MM.1S (cell line): ENCODE measurements around the gene CCL16.

Experiments
- DNase-seq: peaks from one replicate; pipeline ENCODE4 v3.0.0-alpha.2; 2015
- H2AFZ ChIP-seq: fragments of 300-600 bp; sonication (generic); 2 replicates; pipeline ENCODE4 v1.6.0; 2016; ENCODE audit warnings: antibody characterized with exemption, low read length
- H3F3A ChIP-seq: fragments of 300-600 bp; sonication (generic); 2 replicates; pipeline ENCODE4 v1.6.1; 2016; ENCODE audit warnings: mild to moderate bottlenecking, antibody characterized with exemption, low read length, moderate library complexity, mixed read lengths; ENCODE audit not compliant: insufficient read depth
- H3K27ac ChIP-seq: fragments of 300-600 bp; sonication (generic); 2 replicates; pipeline ENCODE4 v1.5.1; 2016; ENCODE audit warnings: mild to moderate bottlenecking, low read length
- H3K27me3 ChIP-seq: fragments of 300-600 bp; sonication (generic); replicated peaks from 2 replicates; pipeline ENCODE4 v1.6.0; 2016; ENCODE audit warnings: low read length; ENCODE audit not compliant: insufficient read depth
- H3K36me3 ChIP-seq: fragments of 300-600 bp; sonication (generic); replicated peaks from 2 replicates; pipeline ENCODE4 v1.6.1; 2016; ENCODE audit warnings: mild to moderate bottlenecking, low read length, mixed read lengths; ENCODE audit not compliant: insufficient read depth
- H3K4me1 ChIP-seq: fragments of 300-600 bp; sonication (generic); 2 replicates; pipeline ENCODE4 v1.6.1; 2016; ENCODE audit warnings: low read length, mixed read lengths
- H3K4me2 ChIP-seq: fragments of 300-600 bp; sonication (generic); 2 replicates; pipeline ENCODE4 v1.6.0; 2016; ENCODE audit warnings: low read depth, low read length
- H3K4me3 ChIP-seq: fragments of 300-600 bp; sonication (generic); 2 replicates; pipeline ENCODE4 v1.5.1; 2016; ENCODE audit warnings: low read length, mixed read lengths
- H3K79me2 ChIP-seq: fragments of 300-600 bp; sonication (generic); 2 replicates; pipeline ENCODE4 v1.6.1; 2016; ENCODE audit warnings: mixed run types, low read length, mixed read lengths
- H3K9ac ChIP-seq: fragments of 300-600 bp; sonication (generic); 2 replicates; pipeline ENCODE4 v1.6.1; 2016; ENCODE audit warnings: low read length, mixed read lengths
- H3K9me2 ChIP-seq: fragments of 300-600 bp; sonication (generic); replicated peaks from 2 replicates; pipeline ENCODE4 v1.6.1; 2016; ENCODE audit warnings: mild to moderate bottlenecking, low read length, mixed read lengths; ENCODE audit not compliant: insufficient read depth
- H3K9me3 ChIP-seq: fragments of 300-600 bp; sonication (generic); replicated peaks from 2 replicates; pipeline ENCODE4 v1.6.1; 2016; ENCODE audit warnings: mild to moderate bottlenecking, low read length, mixed read lengths; ENCODE audit not compliant: insufficient read depth
- H4K20me1 ChIP-seq: fragments of 300-600 bp; sonication (generic); 2 replicates; pipeline ENCODE4 v1.6.1; 2016; ENCODE audit warnings: mild to moderate bottlenecking, low read length, moderate library complexity, mixed read lengths; ENCODE audit not compliant: insufficient read depth
- EZH2 ChIP-seq: fragments of 300-600 bp; sonication (generic); optimal IDR thresholded peaks from 2 replicates; pipeline ENCODE3; 2017; ENCODE audit warnings: low read depth, mild to moderate bottlenecking, antibody characterized with exemption, low read length, mixed read lengths
- EZH2phosphoT487 ChIP-seq: fragments of 300-600 bp; sonication (generic); IDR thresholded peaks from 2 replicates; pipeline ENCODE4 v1.6.1; 2018; ENCODE audit warnings: antibody characterized with exemption, low read length
- TF ChIP-seq, protein P1 (sequence below): fragments of 300-600 bp; sonication (generic); IDR thresholded peaks from 2 replicates; pipeline ENCODE4 v1.5.1; 2016; ENCODE audit warnings: antibody characterized with exemption, low read length, mixed read lengths

Gene CCL16

DNA sequence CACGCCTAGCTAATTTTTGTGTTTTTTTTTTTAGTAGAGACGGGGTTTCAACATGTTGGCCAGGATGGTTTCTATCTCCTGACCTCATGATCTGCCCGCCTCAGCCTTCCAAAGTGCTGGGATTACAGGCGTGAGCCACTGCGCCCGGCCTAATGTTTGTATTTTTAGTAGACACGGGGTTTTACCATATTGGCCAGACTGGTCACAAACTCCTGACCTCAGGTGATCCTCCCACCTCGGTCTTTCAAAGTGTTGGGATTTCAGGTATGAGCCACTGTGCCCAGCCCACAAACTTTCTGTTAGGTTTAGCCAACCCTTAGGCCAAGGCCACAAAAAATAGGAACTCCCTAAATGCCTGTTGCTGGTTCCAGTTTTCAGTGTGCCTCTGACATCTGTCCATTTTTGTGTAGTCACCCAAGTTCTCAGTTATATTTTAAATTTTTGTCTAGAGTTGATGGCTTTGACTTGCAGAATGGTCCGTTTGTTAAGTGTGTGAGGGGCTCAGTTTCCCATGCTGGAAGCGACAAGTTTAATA is 12.7 kb downstream of the CCL16 start:
- H3K9me2 ChIP-seq = no peaks in the 10 kb centered on the region
- no peaks in the 10 kb centered on the region for H3K9me3 ChIP-seq
- H3K4me1 ChIP-seq = peaks cover 8% of the 10 kb centered on the region
- no peak overlapping the region for H3K27ac ChIP-seq
- H3F3A ChIP-seq = no peaks in the 10 kb centered on the region
- no peak overlapping the region for H3K4me2 ChIP-seq
- TF ChIP-seq, protein P1, sequence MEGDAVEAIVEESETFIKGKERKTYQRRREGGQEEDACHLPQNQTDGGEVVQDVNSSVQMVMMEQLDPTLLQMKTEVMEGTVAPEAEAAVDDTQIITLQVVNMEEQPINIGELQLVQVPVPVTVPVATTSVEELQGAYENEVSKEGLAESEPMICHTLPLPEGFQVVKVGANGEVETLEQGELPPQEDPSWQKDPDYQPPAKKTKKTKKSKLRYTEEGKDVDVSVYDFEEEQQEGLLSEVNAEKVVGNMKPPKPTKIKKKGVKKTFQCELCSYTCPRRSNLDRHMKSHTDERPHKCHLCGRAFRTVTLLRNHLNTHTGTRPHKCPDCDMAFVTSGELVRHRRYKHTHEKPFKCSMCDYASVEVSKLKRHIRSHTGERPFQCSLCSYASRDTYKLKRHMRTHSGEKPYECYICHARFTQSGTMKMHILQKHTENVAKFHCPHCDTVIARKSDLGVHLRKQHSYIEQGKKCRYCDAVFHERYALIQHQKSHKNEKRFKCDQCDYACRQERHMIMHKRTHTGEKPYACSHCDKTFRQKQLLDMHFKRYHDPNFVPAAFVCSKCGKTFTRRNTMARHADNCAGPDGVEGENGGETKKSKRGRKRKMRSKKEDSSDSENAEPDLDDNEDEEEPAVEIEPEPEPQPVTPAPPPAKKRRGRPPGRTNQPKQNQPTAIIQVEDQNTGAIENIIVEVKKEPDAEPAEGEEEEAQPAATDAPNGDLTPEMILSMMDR = no peak
- no peak for TF ChIP-seq EZH2
- TF ChIP-seq EZH2phosphoT487 = no peak
- no peak overlapping the region for H3K9ac ChIP-seq
- no peaks in the 10 kb centered on the region for H3K27me3 ChIP-seq
- H4K20me1 ChIP-seq = no peaks in the 10 kb centered on the region
- H2AFZ ChIP-seq = no peak overlapping the region
- no peak for DNase-seq
- no peak overlapping the region for H3K4me3 ChIP-seq
- H3K36me3 ChIP-seq = no peaks in the 10 kb centered on the region
- H3K79me2 ChIP-seq = no peaks in the 10 kb centered on the region

DNA sequence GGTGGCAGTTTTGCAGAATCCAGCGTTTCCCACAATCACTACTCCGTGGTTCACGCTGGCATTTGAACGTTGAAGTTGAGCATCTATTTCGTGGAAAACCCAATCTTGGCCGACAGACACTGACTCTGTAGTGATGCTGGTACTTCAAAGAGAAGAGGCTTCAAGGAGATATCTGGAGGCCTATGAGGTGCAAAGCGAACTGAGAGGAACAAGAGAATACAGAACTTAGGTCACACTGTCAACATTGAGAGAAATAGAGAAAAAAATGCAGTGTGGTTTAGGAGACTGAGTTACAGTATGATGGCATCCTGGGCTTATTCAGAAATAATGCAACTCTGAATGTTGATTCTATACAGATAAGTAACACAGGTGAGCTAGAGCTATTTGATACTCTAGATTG is 16.0 kb downstream of the CCL16 start:
- TF ChIP-seq, protein P1 = no peak
- TF ChIP-seq EZH2 = no peak
- no peak for TF ChIP-seq EZH2phosphoT487

DNA sequence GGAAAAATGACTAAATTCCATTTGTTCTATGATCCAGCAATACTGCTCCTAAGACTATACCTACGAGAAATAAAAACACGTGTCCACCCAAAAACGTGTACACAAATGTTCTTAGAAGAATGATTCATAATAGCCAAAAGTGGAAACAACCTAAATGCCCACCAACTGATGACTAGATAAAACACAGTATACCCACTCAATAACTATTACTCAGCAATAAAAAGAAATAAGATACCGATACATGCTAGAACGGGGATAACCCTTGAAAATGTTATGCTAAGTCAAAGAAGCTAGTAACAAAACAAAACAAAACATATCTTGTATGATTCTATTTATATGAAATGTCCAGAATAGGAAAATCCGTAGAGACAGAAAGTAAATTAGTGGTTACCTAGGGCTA is 17.6 kb downstream of the CCL16 start:
- Histone ChIP-seq H3K9ac (no peak overlapping the region), H3K4me3 (no peak overlapping the region), H3K4me2 (no peak overlapping the region), H3F3A (no peaks in the 10 kb centered on the region), H3K79me2 (no peaks in the 10 kb centered on the region), H3K27ac (no peak overlapping the region), H4K20me1 (no peaks in the 10 kb centered on the region), H3K9me2 (no peaks in the 10 kb centered on the region), H2AFZ (no peak overlapping the region), H3K36me3 (no peaks in the 10 kb centered on the region), H3K27me3 (no peaks in the 10 kb centered on the region), H3K9me3 (no peaks in the 10 kb centered on the region), H3K4me1 (no peaks in the 10 kb centered on the region)
- TF ChIP-seq EZH2phosphoT487 = no peak
- no peak for TF ChIP-seq EZH2
- TF ChIP-seq, protein P1 = no peak
- no peak for DNase-seq

More for the DNA sequence above, 16.0 kb downstream of the CCL16 start:
- Histone ChIP-seq H2AFZ (no peak overlapping the region), H3K4me2 (no peak overlapping the region), H3K27me3 (no peaks in the 10 kb centered on the region), H3F3A (no peaks in the 10 kb centered on the region), H3K4me3 (no peak overlapping the region), H3K27ac (no peak overlapping the region), H3K9ac (no peak overlapping the region), H3K79me2 (no peaks in the 10 kb centered on the region), H3K9me3 (no peaks in the 10 kb centered on the region), H4K20me1 (no peaks in the 10 kb centered on the region), H3K9me2 (no peaks in the 10 kb centered on the region), H3K4me1 (peaks cover 7% of the 10 kb centered on the region), H3K36me3 (no peaks in the 10 kb centered on the region)
- no peak for DNase-seq
